GM12878 (cell line): ENCODE results near the gene GTPBP4. TPM values are rescaled to one million over a fixed set of nuclear protein-coding genes. Genes with fewer than 3 reads are reported as not detected.

Experiments used
- ATAC-seq: fragments of 200-7000 bp; cut with Tn5 transposase; 3 replicates; pipeline ENCODE4 v1.9.1; 2020; ENCODE audit warnings: mild to moderate bottlenecking, moderate library complexity
- BruUV-seq: library from RNA; stranded (reverse); fragments of 400-500 nt; replicated peaks from 2 replicates; lab custom pipeline; 2021; lab: Mats Ljungman, UMichigan
- CTCF ChIA-PET: fragments of 300-600 bp; sonication (Branson Sonifier 250); formaldehyde crosslinking; extraction: SDS; loops from one replicate; lab custom pipeline; 2021; ENCODE audit warnings: inconsistent platforms; lab: Yijun Ruan, JAX
- POLR2A ChIA-PET: fragments of 350-600 bp; formaldehyde crosslinking; extraction: SDS; loops from one replicate; lab custom pipeline; 2021; ENCODE audit warnings: inconsistent platforms; lab: Charles Lee
- RAD21 ChIA-PET: fragments of 300-600 bp; sonication (Branson Sonifier 250); formaldehyde crosslinking; loops from one replicate; lab custom pipeline; 2023; ENCODE audit warnings: antibody characterized with exemption; ENCODE audit not compliant: unreplicated experiment; lab: Charles Lee
- SMC1A ChIA-PET: fragments of 300-600 bp; sonication (Branson Sonifier 250); formaldehyde crosslinking; loops from one replicate; lab custom pipeline; 2023; ENCODE audit not compliant: unreplicated experiment, uncharacterized antibody; lab: Charles Lee
- DNase-seq: peaks from one replicate; pipeline ENCODE4 v3.0.0-alpha.2; 2011; ENCODE audit warnings: low read depth, low spot score
- FAIRE-seq: peaks from 3 replicates; lab custom pipeline; 2011; peaks lifted over from hg19 to GRCh38; lab: Jason Lieb, UNC
- H2AFZ ChIP-seq: 2 replicates; pipeline ENCODE4 v1.6.0; 2011; ENCODE audit warnings: low read depth, low read length, control low read depth; ENCODE audit not compliant: control insufficient read depth
- H3K27ac ChIP-seq: 2 replicates; pipeline ENCODE4 v1.5.1; 2011; ENCODE audit warnings: control low read depth; ENCODE audit not compliant: control insufficient read depth, insufficient read depth
- H3K27me3 ChIP-seq, 2 experiments: replicated peaks in 1 of 2; 2 replicates each; pipeline versions ENCODE4 v1.6.0 to v1.6.1; 2011; ENCODE audit warnings: low read length in 1 of 2; ENCODE audit not compliant: control insufficient read depth in 2 of 2, insufficient read depth in 2 of 2
- H3K36me3 ChIP-seq, 2 experiments: 2 replicates each; pipeline ENCODE4 v1.5.1; 2011; ENCODE audit warnings: low read length in 1 of 2; ENCODE audit not compliant: control insufficient read depth in 2 of 2, insufficient read depth in 2 of 2
- H3K4me1 ChIP-seq: 2 replicates; pipeline ENCODE4 v1.6.1; 2011; ENCODE audit warnings: mild to moderate bottlenecking, low read length, moderate library complexity, mixed read lengths; ENCODE audit not compliant: control insufficient read depth, insufficient read depth
- H3K4me2 ChIP-seq: 2 replicates; pipeline ENCODE4 v1.6.0; 2011; ENCODE audit warnings: control low read depth; ENCODE audit not compliant: control insufficient read depth, insufficient read depth
- H3K4me3 ChIP-seq: fragments of 200-600 bp; sonication (generic); 2 replicates; pipeline ENCODE4 v1.5.1; 2016
- H3K79me2 ChIP-seq: 2 replicates; pipeline ENCODE4 v1.6.0; 2011; ENCODE audit warnings: low read length; ENCODE audit not compliant: control insufficient read depth, insufficient read depth
- H3K9ac ChIP-seq: 2 replicates; pipeline ENCODE4 v1.8.0; 2011; ENCODE audit warnings: low read length, control low read depth, mixed read lengths; ENCODE audit not compliant: control insufficient read depth, insufficient read depth
- H3K9me3 ChIP-seq: replicated peaks from 3 replicates; pipeline ENCODE4 v1.5.1; 2011; ENCODE audit warnings: mild to moderate bottlenecking, low read length; ENCODE audit not compliant: control insufficient read depth, insufficient read depth
- H4K20me1 ChIP-seq: 2 replicates; pipeline ENCODE4 v1.6.0; 2011; ENCODE audit not compliant: control insufficient read depth, insufficient read depth
- ATF7 ChIP-seq: fragments of 450-650 bp; IDR thresholded peaks from 2 replicates; pipeline ENCODE4 v1.6.1; 2016; ENCODE audit warnings: low read depth, mild to moderate bottlenecking
- CHD4 ChIP-seq: fragments of 200-600 bp; sonication (generic); IDR thresholded peaks from 2 replicates; pipeline ENCODE4 v1.6.1; 2016; ENCODE audit warnings: mild to moderate bottlenecking
- DPF2 ChIP-seq: fragments of 450-650 bp; IDR thresholded peaks from 2 replicates; pipeline ENCODE4 v1.6.1; 2017; ENCODE audit warnings: mild to moderate bottlenecking
- GATAD2B ChIP-seq: fragments of 450-650 bp; conservative IDR thresholded peaks from 2 replicates; pipeline ENCODE4 v1.6.1; 2017; ENCODE audit warnings: low read depth, mild to moderate bottlenecking, moderate library complexity
- HSF1 ChIP-seq: fragments of 150-350 bp; IDR thresholded peaks from 2 replicates; pipeline ENCODE4 v1.6.1; 2014; ENCODE audit warnings: mild to moderate bottlenecking, low read depth, low read length
- IKZF1 ChIP-seq: fragments of 450-650 bp; conservative IDR thresholded peaks from 2 replicates; pipeline ENCODE4 v1.6.1; 2017; ENCODE audit warnings: antibody characterized with exemption, mild to moderate bottlenecking
- IRF4 ChIP-seq: IDR thresholded peaks from 2 replicates; pipeline ENCODE4 v1.6.1; 2011; ENCODE audit warnings: low read depth, low read length
- MLLT1 ChIP-seq: fragments of 450-650 bp; IDR thresholded peaks from 2 replicates; pipeline ENCODE4 v1.6.1; 2016; ENCODE audit warnings: mild to moderate bottlenecking
- MTA2 ChIP-seq: fragments of 450-650 bp; IDR thresholded peaks from 2 replicates; pipeline ENCODE4 v1.6.1; 2016; ENCODE audit warnings: low read depth, mild to moderate bottlenecking, moderate library complexity
- MXI1 ChIP-seq: fragments of 150-350 bp; IDR thresholded peaks from 2 replicates; pipeline ENCODE4 v1.6.1; 2011; ENCODE audit warnings: low read depth, mild to moderate bottlenecking, inconsistent platforms, low read length, improper control_type of control experiment
- NFIC ChIP-seq: IDR thresholded peaks from 2 replicates; pipeline ENCODE4 v1.6.1; 2012; ENCODE audit warnings: low read depth, mild to moderate bottlenecking, inconsistent platforms, low read length, moderate library complexity
- NFYB ChIP-seq: IDR thresholded peaks from 2 replicates; pipeline ENCODE4 v1.6.1; 2011; ENCODE audit warnings: low read depth, mild to moderate bottlenecking, low read length, improper control_type of control experiment, moderate library complexity; ENCODE audit not compliant: insufficient read depth
- PAX8 ChIP-seq: fragments of 450-650 bp; IDR thresholded peaks from 2 replicates; pipeline ENCODE4 v1.6.1; 2017; ENCODE audit warnings: mild to moderate bottlenecking, moderate library complexity
- PML ChIP-seq: IDR thresholded peaks from 2 replicates; pipeline ENCODE4 v1.6.1; 2012; ENCODE audit warnings: low read length, inconsistent platforms
- POLR2AphosphoS5 ChIP-seq: IDR thresholded peaks from 2 replicates; pipeline ENCODE4 v1.6.1; 2011; ENCODE audit warnings: mild to moderate bottlenecking, low read length, inconsistent platforms
- RUNX3 ChIP-seq: IDR thresholded peaks from 2 replicates; pipeline ENCODE4 v1.6.1; 2012; ENCODE audit warnings: low read length, inconsistent platforms
- SMARCA5 ChIP-seq: fragments of 450-650 bp; IDR thresholded peaks from 2 replicates; pipeline ENCODE4 v1.6.1; 2017; ENCODE audit warnings: mild to moderate bottlenecking
- TAF1 ChIP-seq: IDR thresholded peaks from 2 replicates; pipeline ENCODE4 v1.6.1; 2011; ENCODE audit warnings: mild to moderate bottlenecking, low read depth, low read length, borderline replicate concordance
- ZBTB33 ChIP-seq: fragments of 450-650 bp; IDR thresholded peaks from 2 replicates; pipeline ENCODE4 v1.6.1; 2017; ENCODE audit warnings: mild to moderate bottlenecking
- ZNF207 ChIP-seq: fragments of 450-650 bp; IDR thresholded peaks from 2 replicates; pipeline ENCODE4 v1.6.1; 2014; ENCODE audit warnings: antibody characterized with exemption, mild to moderate bottlenecking, borderline replicate concordance
- WGBS: methylation state at CpG from one replicate; pipeline ENCODE4 v1.1.6; 2016; ENCODE audit warnings: low lambda C conversion rate; ENCODE audit not compliant: insufficient replicate concordance, insufficient coverage; ENCODE audit errors: missing lambda C conversion rate; 5-methylcytosine and 5-hydroxymethylcytosine counted together
- in situ Hi-C: fragments of 300-500 bp; cut with MboI; formaldehyde crosslinking; loops from 9 replicates; pipeline ENCODE4 v1.14.3; 2018; ENCODE audit warnings: mixed read lengths
- intact Hi-C: fragments of 100-400 bp; cut with micrococcal nuclease; formaldehyde crosslinking; loops from one replicate; pipeline ENCODE4 v1.14.2; 2022; ENCODE audit not compliant: unreplicated experiment
- polyA plus RNA-seq, 11 experiments: library from polyadenylated mRNA; depleted of rRNA in 4 of 11; unstranded in 6 of 11; stranded (reverse) in 5 of 11; fragments of >200 nt; fragmentation: Nextera tagmentation in 4 of 11; fragmentation: Illumina TruSeq in 1 of 11; extraction: Ambion mirVana in 4 of 11; extraction: Trizol in 1 of 11; gene quantifications; 1 replicate in 1 of 11; 2 replicates in 10 of 11; pipeline versions ENCODE4 v1.2.1 to v1.2.3, GENCODE V29; 2011 to 2016; ENCODE audit warnings: inconsistent platforms in 2 of 11, missing spikeins in 2 of 11, low read depth in 1 of 11
- total RNA-seq, 4 experiments: library from RNA; depleted of rRNA in 3 of 4; stranded (reverse); fragments of >200 nt in 3 of 4; fragmentation: Illumina TruSeq in 1 of 4; extraction: Trizol in 1 of 4; gene quantifications; 2 replicates each; pipeline versions ENCODE4 v1.2.1 to v1.2.3, GENCODE V29; 2013 to 2021

GTPBP4 gene
- total and polyA plus RNA-seq, 10 of the 15 experiments (the other 5 are each of a cell fraction or from before 2014, with no cell fraction given) = 58.5 to 118 (median 71.4) TPM

GRCh38 chr10:1043532-1043995, 55.3 kb downstream of the GTPBP4 start:
- POLR2A ChIA-PET = interaction anchor here (0.9 to 3.6 kb wide), 3 partner anchors 9 to 116 kb away, joined by 4 to 15 read pairs (median 5); no protein-coding TSS in a partner anchor
- H3K4me3 ChIP-seq = peak overlapping the region; percentile 69
- SMC1A ChIA-PET = interaction anchor here (0.9 to 2.2 kb wide), 7 partner anchors 10 to 115 kb away, joined by 3 to 7 read pairs (median 4); no protein-coding TSS in a partner anchor
- H3K36me3 ChIP-seq = peaks cover 2 to 16% of the 10 kb centered on the region in 2 experiments
- H3K27me3 ChIP-seq = no peaks in the 10 kb centered on the region
- H3K4me2 ChIP-seq = peak overlapping the region; percentile 95
- RAD21 ChIA-PET = interaction anchor here (1.0 to 2.1 kb wide), 7 partner anchors 10 to 175 kb away, joined by 3 to 7 read pairs (median 3); partner anchors contain the start of genes GTPBP4 and LARP4B
- CTCF ChIA-PET = interaction anchor here (1.5 kb wide), 1 partner anchor 15 kb away, joined by 3 read pairs; no protein-coding TSS in a partner anchor
- H3K9ac ChIP-seq = peak overlapping the region; percentile 69
- peak overlapping the region; percentile 64 for H2AFZ ChIP-seq
- peak overlapping the region; percentile 84 for H3K27ac ChIP-seq
- under 1% methylated on average over 12 of the region's 12 CpGs for WGBS
- in situ Hi-C loops (no loop called here), intact Hi-C loops (loop anchor here (5.0 kb wide), 1 partner anchor 56 kb away; the partner anchor contains the start of gene GTPBP4)
- no peaks in the 10 kb centered on the region for H3K9me3 ChIP-seq
- FAIRE-seq (peak; percentile 84), DNase-seq (peak; percentile 72), ATAC-seq (peak; percentile 72)
- H3K4me1 ChIP-seq = peaks cover 5% of the 10 kb centered on the region
- H3K79me2 ChIP-seq = peaks cover 51% of the 10 kb centered on the region
- BruUV-seq = no TSS peak
- peaks cover 3% of the 10 kb centered on the region; the same call in 1 of the 2 replicates for H4K20me1 ChIP-seq
- peak; percentile 51 for TF ChIP-seq IKZF1
- peak; percentile 48; the same call in 1 of the 2 replicates for TF ChIP-seq TAF1
- 0 out of 2 replicates have a peak, but pooled peaks have one; percentile 21 for TF ChIP-seq GATAD2B
- TF ChIP-seq POLR2AphosphoS5 = peak; percentile 36; the same call in 1 of the 2 replicates
- TF ChIP-seq IRF4 = no peak
- 0 out of 2 replicates have a peak, but pooled peaks have one; percentile 9 for TF ChIP-seq HSF1
- peak; percentile 72; the same call in 1 of the 2 replicates for TF ChIP-seq MLLT1
- TF ChIP-seq ZBTB33 = no peak
- peak; percentile 24; the same call in 1 of the 2 replicates for TF ChIP-seq MXI1
- TF ChIP-seq ATF7 = peak; percentile 59; the same call in 1 of the 2 replicates
- TF ChIP-seq NFYB = 0 out of 2 replicates have a peak, but pooled peaks have one; percentile 29
- TF ChIP-seq MTA2 = 0 out of 2 replicates have a peak, but pooled peaks have one; percentile 10
- peak; percentile 40; the same call in 1 of the 2 replicates for TF ChIP-seq PAX8
- TF ChIP-seq ZNF207 = no peak
- TF ChIP-seq DPF2 = no peak
- no peak for TF ChIP-seq CHD4
- peak; percentile 30; the same call in 1 of the 2 replicates for TF ChIP-seq SMARCA5
- no peak for TF ChIP-seq NFIC
- TF ChIP-seq PML = peak; percentile 38
- TF ChIP-seq RUNX3 = peak; percentile 70
